Fibroblast of skin of left biceps (primary cell): Measurements from ENCODE around the gene CLCF1.
A peak's percentile ranks its signal among the peaks of the same experiment; 100 is the strongest.
"Not testable (repeated sequence)": the region's sequence is repeated elsewhere in the genome, so short reads cannot be mapped to it uniquely, and the experiment has no call there.

Source experiments
- DNase-seq, 2 experiments: peaks; one replicate each; pipeline ENCODE4 v3.0.0-alpha.2; 2013; ENCODE audit warnings: low read depth in 2 of 2

CLCF1 gene

DNA sequence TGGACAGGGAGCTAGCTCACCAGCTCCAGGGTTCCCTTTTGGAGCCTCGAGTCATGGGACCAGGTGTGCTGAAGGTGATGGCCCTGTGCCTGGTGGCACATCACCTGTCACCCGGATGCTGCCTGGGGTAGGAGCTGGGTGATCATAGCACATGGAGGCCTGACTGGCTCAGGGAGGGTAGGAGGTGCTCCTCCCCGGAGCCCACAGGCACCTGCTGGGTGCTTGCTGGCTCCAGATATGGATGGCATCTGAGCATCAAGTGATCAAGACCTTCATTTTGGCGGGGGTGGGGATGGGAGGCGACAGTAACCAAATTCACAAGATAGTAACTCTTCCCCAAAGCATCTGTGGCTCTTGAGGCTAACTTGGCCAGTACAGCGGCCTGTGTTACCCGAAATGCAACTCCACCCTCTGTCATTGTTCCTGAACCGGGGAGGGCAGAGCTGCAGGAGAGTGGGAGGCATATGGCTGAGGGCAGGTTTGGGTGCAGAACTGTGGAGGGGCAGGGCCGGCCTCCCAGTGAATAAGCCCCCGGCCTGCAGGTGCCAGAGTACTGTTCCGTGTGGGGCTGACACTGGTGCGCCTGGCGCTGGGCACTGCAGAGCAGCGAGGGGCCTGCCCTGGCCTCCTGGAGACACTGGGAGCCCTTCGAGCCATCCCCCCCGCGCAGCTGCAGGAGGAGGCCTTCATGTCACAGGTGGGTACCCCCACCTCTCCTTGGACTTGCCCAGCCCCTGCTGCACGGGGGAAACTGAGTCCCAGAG, 35.2 kb upstream of the CLCF1 start:
- no peak for DNase-seq

DNA sequence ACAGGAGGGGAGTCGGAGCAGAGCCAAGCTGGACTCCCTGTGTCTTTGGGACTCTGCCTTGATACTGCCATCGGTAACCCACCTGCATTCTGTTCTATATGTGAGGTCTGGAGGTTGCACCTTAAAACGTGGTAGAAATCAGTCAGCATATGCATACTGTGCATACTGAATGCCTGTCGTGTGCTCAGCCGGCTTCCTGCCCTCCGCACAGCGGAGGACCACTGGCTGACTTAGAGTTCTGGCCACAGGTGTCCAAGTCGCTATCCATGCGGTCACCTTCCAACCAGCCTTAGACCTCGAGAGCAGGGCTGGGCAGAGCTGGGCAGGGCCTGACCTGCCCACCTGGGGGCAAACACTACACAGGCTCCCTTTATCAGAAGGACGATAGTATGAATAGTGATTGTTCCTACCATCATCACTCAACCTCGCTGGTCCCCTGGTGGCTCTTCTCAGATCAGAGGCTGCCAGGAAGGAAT, 34.3 kb upstream of the CLCF1 start:
- DNase-seq = no peak

DNA sequence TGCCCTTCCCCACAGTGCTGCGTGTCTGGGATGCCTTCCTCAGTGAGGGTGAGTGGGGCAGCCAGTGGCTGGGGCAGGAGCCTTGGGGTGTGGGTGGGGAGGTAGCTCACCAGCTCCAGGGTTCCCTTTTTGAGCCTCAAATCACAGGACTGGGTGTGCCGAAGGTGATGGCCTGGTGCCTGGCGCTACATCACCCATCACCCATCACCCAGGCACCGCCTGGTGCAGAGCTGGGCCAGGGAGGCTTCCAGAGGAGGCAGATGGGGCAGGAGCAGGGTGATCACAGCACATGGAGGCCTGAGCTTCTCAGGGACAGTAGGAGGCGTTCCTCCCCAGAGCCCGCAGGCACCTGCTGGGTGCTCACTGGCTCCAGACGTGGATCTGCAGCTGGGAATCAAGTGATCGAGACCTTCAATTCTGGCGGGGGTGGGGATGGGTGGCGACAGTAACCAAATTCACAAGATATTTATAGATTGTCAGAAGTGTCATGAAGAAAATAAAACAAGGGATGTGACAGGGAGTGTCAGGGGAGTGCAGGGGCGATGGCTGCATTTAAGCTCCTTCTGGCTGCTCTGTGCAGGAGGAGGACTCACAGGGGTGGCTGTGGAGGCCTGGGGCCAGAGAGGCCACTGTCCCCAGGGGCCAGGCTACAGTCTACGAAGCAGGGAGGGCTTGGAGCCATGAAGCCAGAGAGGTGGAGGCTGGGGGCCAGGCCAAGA, 33.7 kb upstream of the CLCF1 start:
- no peak for DNase-seq

DNA sequence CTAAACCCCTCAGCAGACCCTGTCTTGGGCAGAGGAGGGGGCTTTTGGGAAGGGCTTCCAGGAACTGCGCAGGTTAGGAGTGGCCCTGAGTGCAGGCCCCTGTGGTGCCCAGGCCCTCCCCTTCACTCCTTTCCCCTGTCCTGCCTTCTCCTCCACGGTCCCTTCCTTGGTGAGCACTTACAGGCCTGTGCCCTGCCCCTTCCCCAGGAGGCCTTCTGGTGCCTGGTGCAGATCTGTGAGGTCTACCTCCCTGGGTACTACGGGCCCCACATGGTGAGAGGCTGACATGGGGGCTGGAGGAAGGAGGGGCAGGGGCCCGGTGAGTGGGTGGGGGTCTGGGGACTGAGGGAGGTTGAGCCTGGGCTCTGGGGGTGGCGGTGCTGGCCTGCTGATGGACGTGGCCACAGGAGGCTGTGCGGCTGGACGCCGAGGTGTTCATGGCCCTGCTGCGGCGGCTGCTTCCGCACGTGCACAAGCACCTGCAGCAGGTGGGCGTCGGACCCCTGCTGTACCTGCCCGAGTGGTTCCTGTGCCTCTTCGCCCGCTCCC, 33.1 kb upstream of the CLCF1 start:
- no peak for DNase-seq

DNA sequence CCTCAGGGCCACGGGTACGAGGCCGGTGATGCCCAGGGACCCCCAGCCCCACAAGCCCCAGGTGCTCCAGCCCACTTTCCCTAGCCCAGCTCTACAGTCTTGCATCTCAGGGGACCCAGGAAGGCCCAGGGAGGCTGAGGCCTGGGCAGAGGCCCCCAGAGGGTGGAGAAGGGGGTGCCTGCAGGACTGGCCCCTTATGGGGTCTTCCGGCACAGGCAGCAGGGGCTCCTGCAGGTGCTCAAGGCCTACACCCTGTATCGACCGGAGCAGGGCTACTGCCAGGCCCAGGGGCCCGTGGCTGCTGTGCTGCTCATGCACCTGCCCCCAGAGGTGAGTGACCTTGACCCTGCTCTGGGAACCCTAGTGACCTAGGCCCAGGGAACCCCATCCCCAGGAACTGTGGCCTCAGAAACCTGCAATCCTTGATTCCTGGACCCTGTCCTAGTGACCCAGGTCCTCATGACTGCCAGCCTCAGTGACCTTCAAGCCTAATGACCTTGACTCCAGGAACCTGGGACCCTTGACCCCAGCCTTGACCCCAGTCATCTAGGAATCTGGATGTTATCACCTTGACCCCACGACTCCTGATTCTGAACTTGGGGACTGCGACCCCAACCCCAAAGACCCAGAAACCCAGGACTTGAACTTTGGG, 32.4 kb upstream of the CLCF1 start:
- DNase-seq = no peak

DNA sequence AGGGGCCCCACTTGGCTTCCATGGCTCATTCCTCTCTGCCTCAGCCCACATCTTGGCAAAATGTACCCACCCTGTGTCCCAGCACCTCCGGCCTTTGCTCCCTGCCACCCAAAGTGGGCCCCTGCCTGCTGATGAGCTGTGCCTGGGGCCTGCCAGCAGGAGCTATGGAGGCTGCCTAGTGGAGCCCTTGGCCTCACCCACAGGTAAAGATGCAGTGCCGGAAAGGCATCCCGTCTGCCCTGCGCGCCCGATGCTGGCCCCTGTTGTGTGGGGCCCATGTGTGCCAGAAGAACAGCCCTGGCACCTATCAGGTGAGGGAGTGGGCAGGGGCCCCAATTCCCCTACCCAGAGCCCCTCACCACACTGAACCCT, 31.8 kb upstream of the CLCF1 start:
- DNase-seq = no peak

DNA sequence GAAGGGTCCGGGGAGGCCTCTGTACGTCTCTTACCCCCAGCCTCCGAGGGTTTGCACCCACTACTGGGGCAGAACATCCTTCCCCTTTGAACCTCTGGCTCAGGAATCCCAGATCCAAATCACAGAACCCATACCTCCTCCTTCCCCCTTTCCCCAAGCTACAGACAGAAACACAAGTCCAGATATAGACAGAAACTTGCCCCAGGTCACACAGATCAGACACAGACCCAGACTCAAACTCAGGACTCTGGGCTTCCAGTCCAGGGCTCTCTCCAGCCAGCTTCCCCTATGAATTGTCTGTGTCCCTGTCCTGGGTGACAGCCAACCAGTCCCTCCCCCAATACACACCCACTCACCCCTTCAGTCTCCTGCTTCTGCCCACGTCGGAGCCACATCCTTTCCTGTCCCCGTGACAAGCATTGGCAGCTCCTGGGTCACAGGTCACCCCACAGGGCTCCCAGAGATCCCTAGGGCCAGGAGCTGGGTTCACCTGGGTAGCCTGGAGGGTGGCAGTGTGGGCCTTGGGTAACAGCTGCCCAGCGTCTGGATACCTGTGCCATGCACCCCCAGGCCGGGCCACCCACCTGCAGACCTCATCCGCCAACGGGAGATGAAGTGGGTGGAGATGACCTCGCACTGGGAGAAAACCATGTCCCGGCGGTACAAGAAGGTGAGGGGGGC, 31.3 kb upstream of the CLCF1 start:
- DNase-seq = no peak

DNA sequence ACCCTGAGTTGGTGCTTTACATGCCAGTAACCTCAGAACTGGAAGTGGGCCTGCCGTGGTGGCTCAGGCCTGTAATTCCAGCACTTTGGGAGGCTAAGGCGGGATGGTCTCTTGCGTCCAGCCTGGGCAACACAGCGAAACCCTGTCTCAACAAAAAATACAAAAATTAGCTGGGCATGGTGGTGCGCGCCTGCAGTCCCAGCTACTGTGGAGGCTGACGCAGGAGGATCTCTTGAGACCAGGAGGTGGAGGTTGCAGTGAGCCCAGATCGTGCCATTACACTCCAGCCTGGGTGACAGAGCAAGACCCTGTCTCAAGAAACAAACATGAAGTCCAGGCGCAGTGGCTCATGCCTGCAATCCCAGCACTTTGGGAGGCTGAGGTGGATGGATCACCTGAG, 29.7 kb upstream of the CLCF1 start:
- DNase-seq = not testable (repeated sequence)

DNA sequence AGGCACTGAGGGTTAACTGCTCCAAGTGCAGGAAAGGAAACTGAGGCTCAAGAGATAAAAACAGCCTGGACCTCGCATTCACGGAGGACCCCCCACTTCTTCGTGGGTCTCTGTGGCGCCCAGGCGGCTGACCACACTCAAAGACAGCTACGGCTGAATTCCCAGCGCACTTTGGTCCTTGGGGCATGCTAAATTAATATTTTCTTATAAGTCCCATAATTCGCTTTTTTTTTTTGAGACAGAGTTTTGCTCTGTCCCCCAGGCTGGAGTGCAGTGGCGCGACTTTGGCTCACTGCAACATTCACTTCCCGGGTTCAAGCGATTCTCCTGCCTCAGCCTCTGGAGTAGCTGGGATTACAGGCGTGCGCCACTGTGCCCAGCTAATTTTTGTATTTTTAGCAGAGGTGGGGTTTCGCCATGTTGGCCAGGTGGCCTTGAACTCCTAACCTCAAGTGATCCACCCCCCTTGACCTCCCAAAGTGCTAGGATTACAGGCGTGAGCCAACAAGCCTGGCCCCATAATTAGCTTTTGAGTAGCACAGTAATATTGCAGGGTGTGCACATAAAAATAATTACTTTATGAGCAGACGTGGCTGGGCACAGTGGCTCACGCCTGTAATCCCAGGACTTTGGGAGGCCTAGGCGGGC, 28.9 kb upstream of the CLCF1 start:
- not testable (repeated sequence) for DNase-seq

DNA sequence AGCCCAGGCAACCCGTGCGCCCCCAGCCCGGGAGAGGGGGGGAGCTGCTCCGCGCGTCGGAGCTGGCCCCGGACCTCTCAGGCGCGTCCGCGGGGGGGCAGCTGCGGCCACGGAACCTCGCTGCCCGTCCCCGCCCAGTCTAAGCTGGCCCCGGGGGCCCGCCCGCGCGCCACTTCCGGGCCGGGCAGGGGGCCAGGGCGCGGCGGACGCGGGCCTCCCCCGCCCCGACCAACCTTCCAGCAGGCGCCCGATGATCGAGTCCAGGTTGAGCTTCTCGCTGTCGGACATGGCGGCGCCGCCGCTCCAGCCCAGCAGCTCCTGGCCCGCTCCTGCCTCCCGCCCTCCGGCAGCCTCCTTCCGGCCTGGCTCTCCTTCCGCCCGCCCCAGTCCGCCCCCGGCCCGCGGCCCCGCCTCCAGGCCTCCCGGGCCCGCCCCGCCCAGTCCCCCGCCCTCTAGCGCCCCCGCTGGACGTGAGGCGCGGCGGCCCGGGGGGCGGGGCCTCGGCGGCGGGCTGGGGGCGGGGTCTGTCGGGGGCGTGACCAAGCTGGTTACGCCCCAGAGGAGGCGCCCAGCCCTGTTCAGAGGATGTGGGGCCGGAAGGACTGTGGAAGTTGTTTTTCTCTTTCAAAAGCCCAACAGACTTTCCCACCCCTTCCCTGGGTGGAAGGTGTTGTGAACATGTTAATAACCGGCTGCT, 28.2 kb upstream of the CLCF1 start, which contains the start of gene PPP1CA:
PPP1CA (minus strand) TSS at position 364 of the 697 bp plus-strand sequence; CDS start at position 288, 76 bp downstream.
- DNase-seq = peak; percentile 61 to 69

DNA sequence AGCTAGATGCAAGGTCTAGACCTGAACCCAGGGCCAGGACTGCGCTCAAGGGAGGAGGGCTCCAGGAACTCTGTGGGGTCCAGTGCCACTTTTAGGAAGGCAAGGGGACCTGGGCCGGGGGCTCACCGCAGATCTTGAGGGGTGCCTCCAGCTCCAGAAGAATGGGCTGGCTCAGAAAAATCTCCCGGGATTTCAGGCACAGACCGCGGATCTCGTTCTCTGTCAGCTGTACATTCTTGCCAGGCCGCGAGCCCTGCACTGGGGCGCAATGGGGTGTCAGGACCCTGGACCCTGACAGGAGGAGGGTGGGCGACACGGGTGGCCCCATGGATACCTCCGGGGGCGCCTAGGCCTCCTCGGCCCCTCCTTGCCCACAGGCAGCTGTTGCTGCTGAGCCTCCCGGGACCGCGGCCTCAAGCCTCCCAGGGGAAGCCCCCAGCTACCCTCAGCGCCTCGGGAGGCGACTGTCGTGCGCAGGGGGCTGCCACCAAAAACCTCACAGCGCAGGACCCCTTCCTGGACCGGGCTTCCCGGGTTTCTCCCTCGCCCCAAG, 27.6 kb upstream of the CLCF1 start:
- DNase-seq = no peak

DNA sequence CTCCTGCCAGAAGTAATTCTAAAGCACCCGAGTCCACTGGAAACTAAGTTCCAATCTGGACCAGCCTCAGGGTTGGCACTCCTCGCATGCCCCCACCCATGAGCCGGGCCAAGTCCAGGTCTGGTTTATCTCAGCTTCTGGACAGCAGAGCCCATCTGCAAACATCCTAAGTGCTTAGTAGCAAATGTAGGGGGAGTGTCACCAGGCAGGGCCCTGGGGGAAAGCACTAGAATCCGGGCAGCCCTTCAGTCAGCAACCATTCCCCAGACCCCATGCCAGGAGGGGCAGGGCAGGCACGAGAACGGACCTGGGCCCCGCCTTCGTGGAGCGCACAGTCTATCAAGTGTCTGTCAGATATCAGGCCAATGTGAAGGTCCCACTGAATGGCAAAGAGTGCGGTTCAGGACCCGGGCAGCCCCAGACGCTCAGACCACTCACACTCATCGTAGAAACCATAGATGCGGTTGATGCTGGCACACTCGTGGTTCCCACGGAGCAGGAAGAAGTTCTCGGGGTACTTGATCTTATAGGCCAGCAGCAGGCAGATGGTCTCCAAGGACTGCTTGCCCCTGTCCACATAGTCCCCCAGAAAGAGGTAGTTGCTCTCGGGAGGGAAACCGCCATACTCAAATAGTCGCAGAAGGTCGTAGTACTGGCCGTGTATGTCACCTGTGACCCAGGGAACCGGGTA, 27.0 kb upstream of the CLCF1 start:
- DNase-seq = no peak

DNA sequence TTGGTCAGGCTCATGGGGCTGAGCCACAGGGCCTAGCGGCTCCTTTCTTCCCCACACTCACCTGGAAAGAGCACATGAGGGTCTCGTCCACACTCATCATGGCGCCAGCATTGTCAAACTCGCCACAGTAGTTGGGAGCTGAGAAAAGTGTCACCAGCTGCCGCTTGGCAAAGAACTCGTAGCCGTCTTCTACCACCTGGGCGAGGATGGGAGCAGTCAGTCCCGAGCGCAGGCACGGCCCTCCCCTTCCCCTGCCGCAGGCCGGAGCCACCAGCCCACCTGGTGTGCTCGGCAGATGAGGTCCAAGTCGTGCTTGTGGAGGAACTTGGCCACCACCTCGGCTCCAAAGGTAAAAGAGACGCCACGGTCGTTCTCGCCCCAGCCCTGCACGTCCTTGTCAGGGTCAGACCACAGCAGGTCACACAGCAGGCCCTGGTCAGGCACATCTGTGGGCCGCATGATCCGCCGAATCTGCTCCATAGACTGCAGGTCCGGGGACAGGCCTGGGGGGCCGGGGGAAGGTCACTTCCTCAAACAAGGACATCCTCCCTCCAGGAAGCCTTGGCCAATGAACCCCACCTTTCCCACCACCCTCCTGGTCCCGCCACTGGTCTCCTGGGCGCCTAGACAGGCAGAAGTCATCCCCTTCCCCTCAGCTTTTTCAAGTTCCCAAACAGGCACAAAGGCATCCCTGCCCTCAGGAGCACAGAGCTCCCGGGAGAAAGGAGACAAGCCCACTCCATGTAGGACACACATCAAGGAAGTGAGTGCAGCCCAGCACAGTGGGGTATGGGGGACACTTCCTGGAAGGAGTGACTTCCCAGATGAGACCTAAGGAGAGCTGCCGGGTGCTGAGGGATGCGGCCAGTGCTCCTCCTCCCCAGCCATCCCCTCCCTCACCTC, 25.5 kb upstream of the CLCF1 start:
- DNase-seq = no peak

DNA sequence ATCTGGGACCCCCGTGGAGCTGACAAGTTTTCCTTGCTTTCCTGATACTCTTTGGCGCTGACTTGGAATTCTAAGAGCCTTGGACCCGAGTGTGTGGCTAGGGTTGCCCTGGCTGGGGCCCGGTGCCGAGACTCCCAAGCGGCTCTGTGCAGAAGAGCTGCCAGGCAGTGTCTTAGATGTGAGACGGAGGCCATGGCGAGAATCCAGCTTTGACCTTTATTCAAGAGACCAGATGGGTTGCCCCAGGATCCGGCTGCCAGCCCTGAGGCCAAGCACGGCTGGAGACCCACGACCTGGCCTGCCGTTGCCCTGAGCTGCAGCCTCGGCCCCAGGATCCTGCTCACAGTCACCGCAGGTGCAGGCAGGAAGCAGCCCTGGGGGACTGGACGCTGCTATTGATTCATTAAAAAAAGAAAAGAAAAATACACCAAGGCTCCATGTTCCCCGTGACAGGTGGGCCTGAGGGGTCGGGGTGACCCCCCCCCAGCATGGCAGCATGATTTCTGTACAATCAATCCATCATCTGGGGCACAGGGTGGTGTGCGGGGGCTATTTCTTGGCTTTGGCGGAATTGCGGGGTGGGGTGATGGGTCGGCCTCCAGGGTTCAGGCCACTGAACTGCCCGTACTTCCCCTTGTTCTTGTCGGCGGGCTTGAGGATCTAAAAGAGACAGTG, 24.7 kb upstream of the CLCF1 start:
- DNase-seq = no peak

DNA sequence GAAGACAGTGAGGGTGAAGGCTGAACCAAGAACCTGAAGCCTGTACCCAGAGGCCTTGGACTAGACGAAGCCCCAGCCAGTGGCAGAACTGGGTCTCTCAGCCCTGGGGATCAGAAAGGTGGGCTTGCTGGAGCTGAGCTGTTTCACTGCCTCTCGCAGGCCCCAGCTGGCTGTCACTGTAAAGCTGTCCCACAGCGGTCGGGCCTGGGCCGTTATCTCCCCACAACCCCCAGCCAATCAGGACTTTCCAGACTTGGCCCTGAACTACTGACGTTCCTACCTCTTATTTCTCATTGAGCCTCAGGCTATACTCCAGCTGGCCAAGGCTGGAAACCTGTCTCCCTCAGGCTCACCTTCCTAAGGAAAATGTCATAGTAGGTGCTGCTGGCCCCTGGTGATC, 24.1 kb upstream of the CLCF1 start:
- DNase-seq = no peak

DNA sequence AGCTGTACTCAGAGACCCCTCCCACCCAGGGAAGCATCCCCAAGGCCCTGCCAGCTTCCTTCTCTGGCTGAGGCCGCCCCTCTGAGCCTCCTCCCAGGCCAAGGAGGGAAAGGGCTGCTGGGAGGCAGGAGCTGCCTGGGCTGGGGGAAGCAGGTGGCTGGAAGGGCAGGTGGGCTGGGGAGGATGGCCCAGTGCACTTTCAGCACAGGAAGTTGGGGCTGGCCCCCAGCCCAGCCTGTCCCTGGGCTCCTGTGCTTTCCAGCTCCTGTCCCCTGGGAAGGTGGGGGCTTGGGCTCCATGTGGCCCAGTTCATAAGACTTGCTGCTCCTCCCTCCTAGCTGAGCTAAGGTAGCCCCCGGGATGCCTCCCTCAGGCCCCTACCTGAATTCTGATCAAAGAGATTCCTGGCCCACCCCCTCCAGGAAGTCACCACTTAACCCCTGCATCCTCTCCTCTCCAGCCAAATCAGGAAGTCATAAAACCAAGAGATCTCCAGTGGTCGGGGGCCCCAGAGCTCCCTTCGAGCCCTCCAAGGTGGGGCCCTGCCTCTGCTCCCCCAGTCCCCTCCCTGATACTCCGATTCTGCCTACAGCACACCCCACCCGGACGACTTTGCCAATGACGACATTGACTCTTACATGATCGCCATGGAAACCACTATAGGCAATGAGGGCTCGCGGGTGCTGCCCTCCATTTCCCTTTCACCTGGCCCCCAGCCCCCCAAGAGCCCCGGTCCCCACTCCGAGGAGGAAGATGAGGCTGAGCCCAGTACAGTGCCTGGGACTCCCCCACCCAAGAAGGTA, 23.4 kb upstream of the CLCF1 start:
- DNase-seq = no peak

DNA sequence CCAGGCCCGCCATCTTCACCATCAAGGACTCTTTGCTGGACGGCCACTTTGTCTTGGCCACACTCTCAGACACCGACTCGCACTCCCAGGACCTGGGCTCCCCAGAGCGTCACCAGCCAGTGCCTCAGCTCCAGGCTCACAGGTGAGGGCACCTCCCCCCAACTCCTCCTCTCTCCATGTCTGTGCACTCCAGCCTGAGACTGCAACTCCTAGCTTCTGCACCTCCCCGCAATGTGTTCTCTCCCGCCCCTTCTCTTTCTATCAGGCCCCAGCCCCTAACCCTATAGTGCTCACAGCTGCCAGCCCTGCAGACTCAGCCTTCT, 22.8 kb upstream of the CLCF1 start:
- DNase-seq = no peak
